ENCODE data around the gene FMN1. TPM values are rescaled to one million over a fixed set of nuclear protein-coding genes. Genes with fewer than 3 reads are reported as not detected.

Gene FMN1
- total RNA-seq, 1 experiment from 2014 or later, result 0.37 TPM

DNA sequence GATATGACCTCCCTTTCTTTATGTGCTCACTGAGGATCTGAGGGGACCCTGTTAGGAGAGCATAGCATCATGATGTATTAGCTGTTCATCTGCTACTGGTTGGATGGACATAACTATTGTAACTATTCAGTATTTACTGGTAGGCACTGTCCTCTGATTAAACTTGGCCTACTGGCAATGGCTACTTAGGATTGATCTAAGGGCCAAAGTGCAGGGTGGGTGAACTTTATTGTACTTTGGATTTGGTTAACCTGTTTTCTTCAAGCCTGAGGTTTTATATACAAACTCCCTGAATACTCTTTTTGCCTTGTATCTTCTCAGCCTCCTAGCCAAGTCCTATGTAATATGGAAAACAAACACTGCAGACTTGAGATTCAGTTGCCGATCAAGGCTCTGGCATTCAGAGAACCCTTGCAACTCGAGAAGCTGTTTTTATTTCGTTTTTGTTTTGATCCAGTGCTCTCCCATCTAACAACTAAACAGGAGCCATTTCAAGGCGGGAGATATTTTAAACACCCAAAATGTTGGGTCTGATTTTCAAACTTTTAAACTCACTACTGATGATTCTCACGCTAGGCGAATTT, 461.8 kb downstream of the FMN1 start:
- TF ChIP-seq EZH2 (IDR thresholded peaks at IDR 0.05; ENCODE audit: borderline replicate concordance, low read depth, low read length, poor library complexity, severe bottlenecking), result no peak
- TF ChIP-seq, protein P1, sequence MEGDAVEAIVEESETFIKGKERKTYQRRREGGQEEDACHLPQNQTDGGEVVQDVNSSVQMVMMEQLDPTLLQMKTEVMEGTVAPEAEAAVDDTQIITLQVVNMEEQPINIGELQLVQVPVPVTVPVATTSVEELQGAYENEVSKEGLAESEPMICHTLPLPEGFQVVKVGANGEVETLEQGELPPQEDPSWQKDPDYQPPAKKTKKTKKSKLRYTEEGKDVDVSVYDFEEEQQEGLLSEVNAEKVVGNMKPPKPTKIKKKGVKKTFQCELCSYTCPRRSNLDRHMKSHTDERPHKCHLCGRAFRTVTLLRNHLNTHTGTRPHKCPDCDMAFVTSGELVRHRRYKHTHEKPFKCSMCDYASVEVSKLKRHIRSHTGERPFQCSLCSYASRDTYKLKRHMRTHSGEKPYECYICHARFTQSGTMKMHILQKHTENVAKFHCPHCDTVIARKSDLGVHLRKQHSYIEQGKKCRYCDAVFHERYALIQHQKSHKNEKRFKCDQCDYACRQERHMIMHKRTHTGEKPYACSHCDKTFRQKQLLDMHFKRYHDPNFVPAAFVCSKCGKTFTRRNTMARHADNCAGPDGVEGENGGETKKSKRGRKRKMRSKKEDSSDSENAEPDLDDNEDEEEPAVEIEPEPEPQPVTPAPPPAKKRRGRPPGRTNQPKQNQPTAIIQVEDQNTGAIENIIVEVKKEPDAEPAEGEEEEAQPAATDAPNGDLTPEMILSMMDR (conservative IDR thresholded peaks at IDR 0.05; ENCODE audit: low read depth, low read length), result no peak
- no peaks in the 10 kb centered on the region for H3K36me3 ChIP-seq (ENCODE audit: insufficient read depth, low read length, poor library complexity, severe bottlenecking)
- BruUV-seq (replicated peaks), result no TSS peak
- H3K4me1 ChIP-seq (ENCODE audit: insufficient read depth, low read length, poor library complexity, severe bottlenecking), result no peaks in the 10 kb centered on the region
- H3K4me3 ChIP-seq (ENCODE audit: low read depth, low read length, poor library complexity, severe bottlenecking), result no peak overlapping the region
- CTCF ChIA-PET, result no interaction called here
- no peak for DNase-seq (ENCODE audit: low spot score)
- H3K27me3 ChIP-seq (replicated peaks; ENCODE audit: insufficient read depth, low read depth, low read length, poor library complexity), result peaks cover 23% of the 10 kb centered on the region
- intact Hi-C loops (cut with micrococcal nuclease; ENCODE audit: unreplicated experiment), result loop anchor here (10.0 kb wide), 1 partner anchor 62 kb away; no protein-coding TSS in a partner anchor
- no peaks in the 10 kb centered on the region for H3K9me3 ChIP-seq (ENCODE audit: low read depth, low read length, poor library complexity, severe bottlenecking)
- POLR2A ChIA-PET (ENCODE audit: low non-redundant PET), result no interaction called here
- H3K27ac ChIP-seq (ENCODE audit: low read depth, low read length, poor library complexity, severe bottlenecking), result no peak overlapping the region

DNA sequence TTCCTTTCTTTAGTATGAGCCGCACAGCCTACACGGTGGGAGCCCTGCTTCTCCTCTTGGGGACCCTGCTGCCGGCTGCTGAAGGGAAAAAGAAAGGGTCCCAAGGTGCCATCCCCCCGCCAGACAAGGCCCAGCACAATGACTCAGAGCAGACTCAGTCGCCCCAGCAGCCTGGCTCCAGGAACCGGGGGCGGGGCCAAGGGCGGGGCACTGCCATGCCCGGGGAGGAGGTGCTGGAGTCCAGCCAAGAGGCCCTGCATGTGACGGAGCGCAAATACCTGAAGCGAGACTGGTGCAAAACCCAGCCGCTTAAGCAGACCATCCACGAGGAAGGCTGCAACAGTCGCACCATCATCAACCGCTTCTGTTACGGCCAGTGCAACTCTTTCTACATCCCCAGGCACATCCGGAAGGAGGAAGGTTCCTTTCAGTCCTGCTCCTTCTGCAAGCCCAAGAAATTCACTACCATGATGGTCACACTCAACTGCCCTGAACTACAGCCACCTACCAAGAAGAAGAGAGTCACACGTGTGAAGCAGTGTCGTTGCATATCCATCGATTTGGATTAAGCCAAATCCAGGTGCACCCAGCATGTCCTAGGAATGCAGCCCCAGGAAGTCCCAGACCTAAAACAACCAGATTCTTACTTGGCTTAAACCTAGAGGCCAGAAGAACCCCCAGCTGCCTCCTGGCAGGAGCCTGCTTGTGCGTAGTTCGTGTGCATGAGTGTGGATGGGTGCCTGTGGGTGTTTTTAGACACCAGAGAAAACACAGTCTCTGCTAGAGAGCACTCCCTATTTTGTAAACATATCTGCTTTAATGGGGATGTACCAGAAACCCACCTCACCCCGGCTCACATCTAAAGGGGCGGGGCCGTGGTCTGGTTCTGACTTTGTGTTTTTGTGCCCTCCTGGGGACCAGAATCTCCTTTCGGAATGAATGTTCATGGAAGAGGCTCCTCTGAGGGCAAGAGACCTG, 463.5 kb downstream of the FMN1 start:
- H3K27ac ChIP-seq (ENCODE audit: low read depth, low read length, poor library complexity, severe bottlenecking), result no peak overlapping the region
- H3K4me3 ChIP-seq (ENCODE audit: low read depth, low read length, poor library complexity, severe bottlenecking), result no peak overlapping the region
- no peaks in the 10 kb centered on the region for H3K9me3 ChIP-seq (ENCODE audit: low read depth, low read length, poor library complexity, severe bottlenecking)
- peak; percentile 28 for DNase-seq (ENCODE audit: low spot score)
- ChIA-PET CTCF (no interaction called here), POLR2A (ENCODE audit: low non-redundant PET) (no interaction called here)
- no peaks in the 10 kb centered on the region for H3K36me3 ChIP-seq (ENCODE audit: insufficient read depth, low read length, poor library complexity, severe bottlenecking)
- intact Hi-C loops (cut with micrococcal nuclease; ENCODE audit: unreplicated experiment), result loop anchor here (10.0 kb wide), 1 partner anchor 64 kb away; no protein-coding TSS in a partner anchor
- peaks cover 23% of the 10 kb centered on the region for H3K27me3 ChIP-seq (replicated peaks; ENCODE audit: insufficient read depth, low read depth, low read length, poor library complexity)
- BruUV-seq (replicated peaks), result no TSS peak
- H3K4me1 ChIP-seq (ENCODE audit: insufficient read depth, low read length, poor library complexity, severe bottlenecking), result no peaks in the 10 kb centered on the region
- no peak for TF ChIP-seq EZH2 (IDR thresholded peaks at IDR 0.05; ENCODE audit: borderline replicate concordance, low read depth, low read length, poor library complexity, severe bottlenecking)
- TF ChIP-seq, protein P1 (conservative IDR thresholded peaks at IDR 0.05; ENCODE audit: low read depth, low read length), result no peak

DNA sequence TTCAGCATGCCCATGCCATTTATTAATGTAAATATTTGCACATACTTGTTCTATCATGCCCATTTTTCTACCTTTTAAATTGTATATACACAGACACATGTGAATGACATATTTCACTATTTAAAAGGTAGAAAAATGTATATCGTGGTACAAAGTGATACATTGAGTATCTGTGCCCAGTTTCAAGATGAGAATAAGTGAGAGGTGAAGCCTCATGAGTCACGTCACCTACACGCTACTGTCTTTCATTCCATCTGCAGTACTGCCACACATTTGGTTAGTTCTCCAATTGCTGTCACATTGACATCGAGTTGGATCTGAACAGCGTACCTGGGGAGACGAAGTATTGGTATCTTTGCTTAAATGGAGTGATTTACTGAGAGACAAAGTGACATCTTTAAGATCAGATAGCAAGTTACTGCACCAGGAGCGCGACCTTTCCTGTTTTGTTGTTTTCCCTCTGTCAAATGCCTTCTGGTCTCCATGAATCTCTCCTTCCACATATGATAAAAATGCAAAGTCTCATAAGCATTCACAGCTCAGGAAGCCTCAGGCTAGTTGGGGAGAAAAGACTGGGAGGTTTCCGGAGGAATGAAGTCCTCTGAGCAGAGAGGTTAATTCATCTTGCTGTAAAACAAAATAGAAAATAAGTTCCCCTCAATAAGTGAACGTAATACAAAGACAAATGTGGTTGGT, 464.7 kb downstream of the FMN1 start:
- H3K27ac ChIP-seq (ENCODE audit: low read depth, low read length, poor library complexity, severe bottlenecking), result no peak overlapping the region
- H3K36me3 ChIP-seq (ENCODE audit: insufficient read depth, low read length, poor library complexity, severe bottlenecking), result no peaks in the 10 kb centered on the region
- peaks cover 19% of the 10 kb centered on the region for H3K27me3 ChIP-seq (replicated peaks; ENCODE audit: insufficient read depth, low read depth, low read length, poor library complexity)
- no peak overlapping the region for H3K4me3 ChIP-seq (ENCODE audit: low read depth, low read length, poor library complexity, severe bottlenecking)
- intact Hi-C loops (cut with micrococcal nuclease; ENCODE audit: unreplicated experiment), result loop anchor here (10.0 kb wide), 1 partner anchor 65 kb away; no protein-coding TSS in a partner anchor
- no peaks in the 10 kb centered on the region for H3K4me1 ChIP-seq (ENCODE audit: insufficient read depth, low read length, poor library complexity, severe bottlenecking)
- no peak for TF ChIP-seq EZH2 (IDR thresholded peaks at IDR 0.05; ENCODE audit: borderline replicate concordance, low read depth, low read length, poor library complexity, severe bottlenecking)
- TF ChIP-seq, protein P1 (conservative IDR thresholded peaks at IDR 0.05; ENCODE audit: low read depth, low read length), result no peak
- BruUV-seq (replicated peaks), result no TSS peak
- ChIA-PET CTCF (no interaction called here), POLR2A (ENCODE audit: low non-redundant PET) (no interaction called here)
- H3K9me3 ChIP-seq (ENCODE audit: low read depth, low read length, poor library complexity, severe bottlenecking), result no peaks in the 10 kb centered on the region
- DNase-seq (ENCODE audit: low spot score), result no peak

Measured in A673 (cell line).